Esophagus squamous epithelium (tissue), 4 donors: ENCODE results near the gene DACT2.

ENCODE experiments used
- POLR2A ChIP-seq, 4 donors: fragments of 450-650 bp; IDR thresholded peaks; one replicate each; pipeline ENCODE4 v1.6.1; 2017; ENCODE audit warnings: antibody characterized with exemption in 4 of 4, mild to moderate bottlenecking in 4 of 4, moderate library complexity in 3 of 4
- TF ChIP-seq, protein P1 (sequence below), 6 experiments: fragments of 450-650 bp in 4 of 6; fragments of 200-600 bp in 2 of 6; sonication (generic) in 2 of 6; IDR thresholded peaks; one replicate each; pipeline ENCODE4 v1.5.1; 2016 to 2019; ENCODE audit warnings: antibody characterized with exemption in 6 of 6, mild to moderate bottlenecking in 4 of 6, moderate library complexity in 4 of 6

DNA sequence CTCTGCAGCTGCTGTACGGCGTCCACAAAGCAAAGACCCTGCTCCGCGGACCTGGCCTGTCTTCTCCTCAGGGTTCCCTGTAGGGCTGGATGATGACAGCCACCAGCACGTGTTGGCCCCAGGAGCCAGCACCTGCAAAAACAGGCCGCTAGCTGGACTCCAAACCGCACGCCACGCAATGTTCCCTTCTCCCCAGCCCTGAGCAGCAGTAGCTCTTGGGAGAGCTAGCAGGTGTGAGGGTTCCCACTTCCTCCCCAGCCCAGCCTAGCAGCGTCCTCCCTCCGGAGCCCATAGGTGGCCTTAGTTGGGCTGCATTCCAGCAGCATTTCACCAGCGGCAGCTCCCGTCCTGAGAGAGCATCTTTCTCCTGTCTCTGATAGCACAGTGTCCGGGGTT lies 42.3 kb downstream of the DACT2 start:
- TF ChIP-seq, protein P1, sequence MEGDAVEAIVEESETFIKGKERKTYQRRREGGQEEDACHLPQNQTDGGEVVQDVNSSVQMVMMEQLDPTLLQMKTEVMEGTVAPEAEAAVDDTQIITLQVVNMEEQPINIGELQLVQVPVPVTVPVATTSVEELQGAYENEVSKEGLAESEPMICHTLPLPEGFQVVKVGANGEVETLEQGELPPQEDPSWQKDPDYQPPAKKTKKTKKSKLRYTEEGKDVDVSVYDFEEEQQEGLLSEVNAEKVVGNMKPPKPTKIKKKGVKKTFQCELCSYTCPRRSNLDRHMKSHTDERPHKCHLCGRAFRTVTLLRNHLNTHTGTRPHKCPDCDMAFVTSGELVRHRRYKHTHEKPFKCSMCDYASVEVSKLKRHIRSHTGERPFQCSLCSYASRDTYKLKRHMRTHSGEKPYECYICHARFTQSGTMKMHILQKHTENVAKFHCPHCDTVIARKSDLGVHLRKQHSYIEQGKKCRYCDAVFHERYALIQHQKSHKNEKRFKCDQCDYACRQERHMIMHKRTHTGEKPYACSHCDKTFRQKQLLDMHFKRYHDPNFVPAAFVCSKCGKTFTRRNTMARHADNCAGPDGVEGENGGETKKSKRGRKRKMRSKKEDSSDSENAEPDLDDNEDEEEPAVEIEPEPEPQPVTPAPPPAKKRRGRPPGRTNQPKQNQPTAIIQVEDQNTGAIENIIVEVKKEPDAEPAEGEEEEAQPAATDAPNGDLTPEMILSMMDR (IDR thresholded peaks at IDR 0.05) = no peak
- no peak for TF ChIP-seq POLR2A (IDR thresholded peaks at IDR 0.05)
